H9 (cell line): Measurements from ENCODE around the gene ASIC4. TPM values are rescaled to one million over a fixed set of nuclear protein-coding genes. Genes with fewer than 3 reads are reported as not detected.

Experiments used
- DNase-seq: peaks from one replicate; pipeline ENCODE4 v3.0.0-alpha.2; 2017
- H2AFZ ChIP-seq: one replicate; pipeline ENCODE4 v1.6.1; 2013; ENCODE audit warnings: mild to moderate bottlenecking, low read length, control low read depth, moderate library complexity
- H2AK5ac ChIP-seq: 2 replicates; pipeline ENCODE4 v1.6.1; 2013; ENCODE audit warnings: low read length, control low read depth, mixed read lengths; ENCODE audit not compliant: insufficient read length
- H2BK120ac ChIP-seq: one replicate; pipeline ENCODE4 v1.6.1; 2013; ENCODE audit warnings: low read depth, mild to moderate bottlenecking, low read length, control low read depth, inconsistent platforms; ENCODE audit not compliant: poor library complexity, severe bottlenecking
- H2BK12ac ChIP-seq: 2 replicates; pipeline ENCODE4 v1.6.1; 2013; ENCODE audit warnings: low read length, control low read depth, mixed read lengths, low read depth; ENCODE audit not compliant: insufficient read length
- H2BK15ac ChIP-seq: 2 replicates; pipeline ENCODE4 v1.6.1; 2013; ENCODE audit warnings: low read depth, low read length, control low read depth
- H2BK20ac ChIP-seq: one replicate; pipeline ENCODE4 v1.6.1; 2013; ENCODE audit warnings: low read depth, mild to moderate bottlenecking, low read length, control low read depth, inconsistent platforms; ENCODE audit not compliant: poor library complexity, severe bottlenecking
- H2BK5ac ChIP-seq: 2 replicates; pipeline ENCODE4 v1.6.1; 2013; ENCODE audit warnings: low read length, control low read depth, mixed read lengths; ENCODE audit not compliant: insufficient read length
- H3K14ac ChIP-seq: 2 replicates; pipeline ENCODE4 v1.6.1; 2013; ENCODE audit warnings: low read length, control low read depth; ENCODE audit not compliant: insufficient read depth
- H3K18ac ChIP-seq: 2 replicates; pipeline ENCODE4 v1.6.1; 2013; ENCODE audit warnings: low read depth, mild to moderate bottlenecking, mixed read lengths, low read length, control low read depth; ENCODE audit not compliant: insufficient read length
- H3K23ac ChIP-seq: 2 replicates; pipeline ENCODE4 v1.6.1; 2013; ENCODE audit warnings: low read length, control low read depth, mixed read lengths, low read depth; ENCODE audit not compliant: insufficient read length
- H3K23me2 ChIP-seq: 2 replicates; pipeline ENCODE4 v1.6.1; 2013; ENCODE audit warnings: low read depth, mild to moderate bottlenecking, mixed read lengths, low read length, control low read depth; ENCODE audit not compliant: insufficient read length, poor library complexity, severe bottlenecking
- H3K27ac ChIP-seq: 2 replicates; pipeline ENCODE4 v1.5.1; 2013; ENCODE audit warnings: low read length, control low read depth, mixed read lengths, low read depth; ENCODE audit not compliant: insufficient read length
- H3K27me3 ChIP-seq: 2 replicates; pipeline ENCODE4 v1.6.1; 2013; ENCODE audit warnings: low read length, control low read depth, inconsistent platforms; ENCODE audit not compliant: insufficient read depth
- H3K4ac ChIP-seq: 2 replicates; pipeline ENCODE4 v1.6.1; 2013; ENCODE audit warnings: low read depth, mild to moderate bottlenecking, control low read depth, inconsistent platforms, low read length, moderate library complexity
- H3K4me1 ChIP-seq: 2 replicates; pipeline ENCODE4 v1.6.1; 2013; ENCODE audit warnings: low read length, control low read depth, inconsistent platforms; ENCODE audit not compliant: insufficient read depth
- H3K4me2 ChIP-seq: 2 replicates; pipeline ENCODE4 v1.6.1; 2013; ENCODE audit warnings: low read length, control low read depth, mixed read lengths; ENCODE audit not compliant: insufficient read length, insufficient read depth
- H3K56ac ChIP-seq: 2 replicates; pipeline ENCODE4 v1.6.1; 2013; ENCODE audit warnings: low read depth, mild to moderate bottlenecking, mixed read lengths, low read length, control low read depth; ENCODE audit not compliant: insufficient read length
- H3K79me1 ChIP-seq: 2 replicates; pipeline ENCODE4 v1.6.1; 2013; ENCODE audit warnings: low read depth, mild to moderate bottlenecking, moderate library complexity, low read length, control low read depth, inconsistent platforms; ENCODE audit not compliant: insufficient read depth, poor library complexity, severe bottlenecking
- H3K79me2 ChIP-seq: 2 replicates; pipeline ENCODE4 v1.6.1; 2013; ENCODE audit warnings: low read length, control low read depth, inconsistent platforms; ENCODE audit not compliant: insufficient read depth
- H3K9ac ChIP-seq: 2 replicates; pipeline ENCODE4 v1.6.1; 2013; ENCODE audit warnings: low read length, control low read depth, mixed read lengths; ENCODE audit not compliant: insufficient read length; ENCODE audit errors: extremely low read depth
- H3K9me3 ChIP-seq: one replicate; pipeline ENCODE4 v1.6.1; 2013; ENCODE audit warnings: low read depth, low read length, inconsistent platforms; ENCODE audit not compliant: control insufficient read depth
- H3T11ph ChIP-seq: one replicate; pipeline ENCODE4 v1.6.1; 2013; ENCODE audit warnings: mild to moderate bottlenecking, low read length, control low read depth, inconsistent platforms
- H4K20me1 ChIP-seq: one replicate; pipeline ENCODE4 v1.6.1; 2013; ENCODE audit not compliant: control insufficient read depth, insufficient read length, insufficient read depth
- H4K5ac ChIP-seq: 2 replicates; pipeline ENCODE4 v1.6.1; 2013; ENCODE audit warnings: low read depth, mild to moderate bottlenecking, mixed read lengths, low read length, control low read depth; ENCODE audit not compliant: insufficient read length
- H4K8ac ChIP-seq: replicated peaks from 2 replicates; pipeline ENCODE4 v1.6.1; 2013; ENCODE audit warnings: low read length, control low read depth, mixed read lengths, low read depth; ENCODE audit not compliant: insufficient read length
- H4K91ac ChIP-seq: 2 replicates; pipeline ENCODE4 v1.6.1; 2013; ENCODE audit warnings: low read depth, mild to moderate bottlenecking, moderate library complexity, mixed read lengths, low read length, control low read depth; ENCODE audit not compliant: insufficient read length
- H3K27ac Mint-ChIP-seq, 3 experiments: 2 replicates in 2 of 3; 3 replicates in 1 of 3; pipeline ENCODE4 v1.8.0; 2020 to 2021; ENCODE audit warnings: mixed read lengths in 3 of 3, mild to moderate bottlenecking in 1 of 3, moderate library complexity in 1 of 3
- H3K27me3 Mint-ChIP-seq: 2 replicates; pipeline ENCODE4 v1.8.0; 2021; ENCODE audit warnings: low read depth, mild to moderate bottlenecking, moderate library complexity, mixed read lengths
- H3K36me3 Mint-ChIP-seq, 3 experiments: 2 replicates in 2 of 3; 3 replicates in 1 of 3; pipeline ENCODE4 v1.8.0; 2020 to 2021; ENCODE audit warnings: low read depth in 3 of 3, mixed read lengths in 3 of 3; ENCODE audit not compliant: insufficient read depth in 1 of 3
- H3K4me1 Mint-ChIP-seq, 2 experiments: 2 replicates each; pipeline ENCODE4 v1.8.0; 2020; ENCODE audit warnings: mixed read lengths in 2 of 2
- H3K4me3 Mint-ChIP-seq, 2 experiments: 2 replicates in 1 of 2; 3 replicates in 1 of 2; pipeline ENCODE4 v1.8.0; 2020 to 2021; ENCODE audit warnings: mild to moderate bottlenecking in 2 of 2, mixed read lengths in 2 of 2, moderate library complexity in 1 of 2
- H3K9me3 Mint-ChIP-seq, 2 experiments: 2 replicates in 1 of 2; 3 replicates in 1 of 2; pipeline ENCODE4 v1.8.0; 2020; ENCODE audit warnings: mild to moderate bottlenecking in 2 of 2, mixed read lengths in 2 of 2, moderate library complexity in 1 of 2
- CTCF ChIP-seq: fragments of 200-600 bp; sonication (generic); conservative IDR thresholded peaks from 3 replicates; pipeline ENCODE4 v1.8.0; 2021; ENCODE audit warnings: antibody characterized with exemption, mild to moderate bottlenecking
- WGBS: extraction: QIAGEN DNeasy Blood & Tissue Kit; methylation state at CpG from one replicate; pipeline ENCODE4 v1.1.7; 2013; ENCODE audit warnings: missing lambda C conversion rate, low lambda C conversion rate, mixed read lengths; ENCODE audit not compliant: insufficient read length; ENCODE audit errors: extremely low coverage; 5-methylcytosine and 5-hydroxymethylcytosine counted together
- total RNA-seq: library from RNA; stranded (reverse); gene quantifications from 2 replicates; pipeline ENCODE4 v1.2.1, GENCODE V29; 2021

The ASIC4 gene
- total RNA-seq, 1 experiment from 2014 or later = 0.37 TPM

- Mint-ChIP-seq H3K4me3 (peak overlapping the region; percentile 69 to 83), H3K27ac (no peak overlapping the region), H3K4me1 (peaks cover 47 to 55% of the 10 kb centered on the region in 2 experiments), H3K27me3 (peaks cover 13% of the 10 kb centered on the region), H3K36me3 (peaks cover 34 to 45% (median 44%) of the 10 kb centered on the region in 3 experiments), H3K9me3 (no peaks in the 10 kb centered on the region; a peak in 1 of 5 replicates)
- Histone ChIP-seq H3K79me2 (no peaks in the 10 kb centered on the region), H2BK20ac (no peak overlapping the region), H3K4me2 (peak overlapping the region; percentile 33), H3K27me3 (no peaks in the 10 kb centered on the region; the same call in 1 of the 2 replicates), H3K9me3 (no peaks in the 10 kb centered on the region), H3K4me1 (peaks cover 6% of the 10 kb centered on the region; the same call in 1 of the 2 replicates), H2AFZ (no peak overlapping the region), H2BK120ac (no peak overlapping the region), H2AK5ac (no peak overlapping the region), H3K9ac (no peak overlapping the region), H2BK5ac (no peak overlapping the region), H4K8ac (no peak overlapping the region), H3K4ac (no peak overlapping the region), H3K79me1 (no peaks in the 10 kb centered on the region), H3K27ac (no peak overlapping the region), H3K23me2 (peaks cover 7% of the 10 kb centered on the region), H4K20me1 (no peaks in the 10 kb centered on the region), H3T11ph (no peak overlapping the region), H3K18ac (no peak overlapping the region), H3K56ac (no peak overlapping the region), H2BK12ac (no peak overlapping the region), H2BK15ac (no peak overlapping the region), H4K5ac (no peak overlapping the region), H3K23ac (no peak overlapping the region), H3K14ac (no peak overlapping the region), H4K91ac (no peak overlapping the region)
- no peak for DNase-seq
- WGBS = no CpG with 5 or more reads among the region's 6 CpGs
- TF ChIP-seq CTCF = no peak
These were observed 55.4 kb downstream of the ASIC4 start for GRCh38 chr2:219569635-219570034.
